Coronary artery (tissue), 2 donors: ENCODE results near the gene HYDIN.
"Not testable (repeated sequence)": the region's sequence is repeated elsewhere in the genome, so short reads cannot be mapped to it uniquely, and the experiment has no call there.

Experiments used
- DNase-seq: peaks from one replicate; pipeline ENCODE4 v3.0.0-alpha.2; 2017; ENCODE audit warnings: low spot score
- H3K27ac ChIP-seq, 2 donors: fragments of 200-600 bp; sonication (generic); one replicate each; pipeline ENCODE4 v1.5.1; 2016 to 2019
- H3K4me3 ChIP-seq: fragments of 200-600 bp; sonication (generic); 2 replicates; pipeline ENCODE4 v1.5.1; 2016; ENCODE audit warnings: mild to moderate bottlenecking, moderate library complexity

The HYDIN gene

GRCh38 chr16:70954922-70955321, 275.6 kb downstream of the HYDIN start:
- not testable (repeated sequence) for H3K4me3 ChIP-seq, DNase-seq, H3K27ac ChIP-seq

GRCh38 chr16:70953824-70954223, 276.7 kb downstream of the HYDIN start:
- H3K4me3 ChIP-seq, DNase-seq, H3K27ac ChIP-seq: not testable (repeated sequence)

- H3K27ac ChIP-seq, H3K4me3 ChIP-seq, DNase-seq: not testable (repeated sequence)
Observed at GRCh38 chr16:70943551-70943950, 287.0 kb downstream of the HYDIN start.

DNA sequence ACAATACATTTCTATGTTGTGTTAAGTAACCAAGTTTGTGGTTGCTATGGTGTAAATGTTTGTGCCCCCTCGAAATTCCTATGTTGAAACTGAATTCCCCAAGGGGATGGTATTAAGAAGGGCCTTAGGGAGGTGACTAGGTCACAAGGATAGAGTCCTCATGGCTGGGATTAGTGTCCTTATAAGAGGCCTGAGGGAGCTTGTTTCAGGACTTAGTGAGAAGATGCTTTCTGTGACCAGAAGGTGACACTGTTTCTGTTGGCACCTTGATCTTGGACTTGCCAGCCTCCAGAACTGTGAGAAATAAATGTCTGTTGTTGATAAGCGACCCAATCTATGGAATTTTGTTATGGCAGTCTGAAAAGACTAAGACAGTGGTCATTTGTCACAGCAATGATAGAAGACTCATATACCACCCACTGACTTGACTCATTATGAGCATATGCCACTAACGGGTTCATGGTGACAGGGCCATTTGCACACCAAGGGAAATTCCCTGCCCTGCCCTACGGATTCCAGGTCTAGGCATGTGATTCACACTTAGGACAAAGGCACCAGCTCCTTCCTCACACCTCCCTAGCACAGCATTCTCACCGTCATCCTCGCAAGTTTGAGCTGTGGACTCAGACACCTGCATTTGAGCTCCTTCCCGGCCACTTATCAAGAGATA, 290.7 kb downstream of the HYDIN start:
- not testable (repeated sequence) for H3K27ac ChIP-seq, H3K4me3 ChIP-seq, DNase-seq

DNA sequence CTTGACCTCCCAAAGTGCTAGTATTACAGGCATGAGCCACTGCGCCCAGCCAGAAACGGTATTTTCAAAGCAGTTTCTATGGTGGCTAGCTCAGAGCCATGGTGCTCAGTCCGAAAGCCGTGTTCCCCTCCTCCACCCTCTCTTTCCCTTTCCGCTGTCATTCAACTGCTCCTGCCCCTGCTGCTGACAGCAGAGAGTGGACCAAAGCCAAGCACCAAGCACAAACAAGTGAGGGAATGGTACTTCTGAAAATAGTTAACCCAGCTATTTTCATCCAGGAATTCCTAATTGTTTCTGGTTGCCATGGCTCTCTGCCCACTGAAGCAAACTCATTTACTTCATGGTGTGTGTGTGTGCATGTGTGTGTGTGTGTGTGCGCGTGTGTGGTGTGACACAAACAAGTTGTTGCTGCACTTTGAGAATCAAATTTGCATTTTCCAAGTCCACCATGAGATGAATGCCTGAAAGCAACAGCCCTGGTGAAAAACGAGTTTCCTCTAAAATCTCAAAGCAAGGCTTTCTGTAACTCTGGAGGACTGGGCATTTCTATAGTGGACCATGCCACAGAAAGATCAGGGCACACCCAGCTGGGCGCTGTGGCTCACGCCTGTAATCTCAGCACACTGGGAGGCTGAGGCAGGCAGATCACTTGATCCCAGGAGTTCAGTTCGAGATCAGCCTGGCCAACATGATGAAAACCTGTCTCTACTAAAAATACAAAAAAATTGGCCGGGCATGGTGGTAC, 293.6 kb downstream of the HYDIN start:
- not testable (repeated sequence) for H3K4me3 ChIP-seq, H3K27ac ChIP-seq, DNase-seq

GRCh38 chr16:70935325-70935724, 295.2 kb downstream of the HYDIN start:
- H3K4me3 ChIP-seq, DNase-seq, H3K27ac ChIP-seq: not testable (repeated sequence)

- DNase-seq, H3K4me3 ChIP-seq, H3K27ac ChIP-seq: not testable (repeated sequence)
Observed at GRCh38 chr16:70933746-70934145, 296.8 kb downstream of the HYDIN start.

DNA sequence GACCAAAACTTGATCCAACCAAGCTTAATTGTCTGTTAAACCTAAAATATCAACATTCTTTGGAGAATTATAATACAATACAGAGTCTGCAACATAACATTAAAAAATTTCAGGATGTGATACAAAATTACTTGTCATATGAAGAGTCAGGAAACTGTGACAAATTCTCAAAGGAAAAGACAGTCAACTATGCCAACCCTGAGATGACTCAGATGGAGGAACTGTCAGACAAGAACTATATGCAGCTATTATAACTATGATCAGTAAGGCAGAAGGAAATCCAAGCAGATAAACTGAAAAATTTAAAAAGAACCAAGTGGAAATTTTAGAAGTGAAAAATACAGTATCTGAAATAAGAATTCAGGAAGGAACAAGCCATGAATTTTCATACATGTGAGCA, 299.8 kb downstream of the HYDIN start:
- not testable (repeated sequence) for DNase-seq, H3K27ac ChIP-seq, H3K4me3 ChIP-seq

GRCh38 chr16:70922164-70922563, 308.4 kb downstream of the HYDIN start:
- not testable (repeated sequence) for H3K27ac ChIP-seq, DNase-seq, H3K4me3 ChIP-seq

GRCh38 chr16:70920661-70921060, 309.9 kb downstream of the HYDIN start:
- H3K4me3 ChIP-seq, DNase-seq, H3K27ac ChIP-seq: not testable (repeated sequence)

GRCh38 chr16:70888208-70888607, 342.3 kb downstream of the HYDIN start:
- not testable (repeated sequence) for H3K27ac ChIP-seq, H3K4me3 ChIP-seq, DNase-seq

DNA sequence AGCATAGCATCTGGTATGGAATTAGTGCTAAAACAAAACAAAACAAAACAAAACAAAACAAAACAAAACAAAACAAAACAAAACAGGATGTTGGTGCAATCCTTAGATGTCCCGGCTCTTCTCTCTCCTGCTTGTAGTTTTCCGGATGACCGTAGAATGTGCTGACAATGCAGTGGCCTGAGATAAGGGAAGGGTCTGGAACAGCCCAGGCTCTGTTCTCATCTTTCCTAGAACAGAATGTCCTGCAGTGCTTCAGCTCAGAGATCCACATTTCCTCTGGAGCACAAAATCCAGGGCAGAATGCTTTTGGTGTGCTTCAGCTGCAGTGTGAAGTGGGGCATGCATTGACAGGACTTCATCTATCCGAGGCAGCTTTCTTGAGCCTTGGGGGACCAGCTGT, 345.9 kb downstream of the HYDIN start:
- not testable (repeated sequence) for H3K27ac ChIP-seq, H3K4me3 ChIP-seq, DNase-seq

GRCh38 chr16:70882311-70882710, 348.2 kb downstream of the HYDIN start:
- H3K27ac ChIP-seq, DNase-seq, H3K4me3 ChIP-seq: not testable (repeated sequence)

DNA sequence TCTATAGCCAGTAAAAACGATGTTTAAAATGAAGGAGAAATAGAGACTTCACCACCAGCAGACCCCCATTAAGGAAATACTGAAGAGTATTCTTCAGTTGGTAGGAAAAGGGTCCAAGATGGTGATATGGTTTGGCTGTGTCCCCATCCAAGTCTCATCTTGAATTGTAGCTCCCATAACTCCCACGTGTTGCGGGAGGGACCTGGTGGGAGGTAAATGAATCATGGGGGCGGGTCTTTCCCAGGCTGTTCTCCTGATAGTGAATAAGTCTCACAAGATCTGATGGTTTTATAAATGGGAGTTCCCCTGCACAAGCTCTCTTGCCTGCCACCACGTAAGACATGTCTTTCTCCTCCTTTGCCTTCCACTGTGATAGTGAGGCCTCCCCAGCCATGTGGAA, 352.6 kb downstream of the HYDIN start:
- H3K4me3 ChIP-seq, DNase-seq, H3K27ac ChIP-seq: not testable (repeated sequence)

- H3K27ac ChIP-seq, H3K4me3 ChIP-seq, DNase-seq: not testable (repeated sequence)
Observed at GRCh38 chr16:70876442-70876841, 354.1 kb downstream of the HYDIN start.

GRCh38 chr16:70864698-70865097, 365.8 kb downstream of the HYDIN start:
- not testable (repeated sequence) for H3K4me3 ChIP-seq, H3K27ac ChIP-seq, DNase-seq

GRCh38 chr16:70861996-70862395, 368.5 kb downstream of the HYDIN start:
- not testable (repeated sequence) for H3K4me3 ChIP-seq, H3K27ac ChIP-seq, DNase-seq

DNA sequence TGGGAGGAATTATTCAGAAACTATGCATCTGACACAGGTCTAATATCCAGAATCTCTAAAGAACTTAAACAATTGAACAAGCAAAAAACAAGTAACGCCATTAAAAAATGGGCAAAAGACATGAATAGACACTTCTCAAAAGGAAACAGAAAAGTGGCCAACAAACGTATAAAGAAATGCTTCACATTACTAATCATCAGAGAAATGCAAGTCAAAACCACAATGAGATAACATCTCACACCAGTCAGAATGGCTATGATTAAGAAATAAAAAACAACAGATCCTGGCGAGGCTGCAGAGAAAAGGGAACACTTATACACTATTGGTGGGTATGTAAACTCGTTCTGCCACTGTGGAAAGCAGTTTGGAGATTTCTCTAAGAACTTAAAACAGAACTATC, 379.2 kb downstream of the HYDIN start:
- not testable (repeated sequence) for DNase-seq, H3K27ac ChIP-seq, H3K4me3 ChIP-seq

DNA sequence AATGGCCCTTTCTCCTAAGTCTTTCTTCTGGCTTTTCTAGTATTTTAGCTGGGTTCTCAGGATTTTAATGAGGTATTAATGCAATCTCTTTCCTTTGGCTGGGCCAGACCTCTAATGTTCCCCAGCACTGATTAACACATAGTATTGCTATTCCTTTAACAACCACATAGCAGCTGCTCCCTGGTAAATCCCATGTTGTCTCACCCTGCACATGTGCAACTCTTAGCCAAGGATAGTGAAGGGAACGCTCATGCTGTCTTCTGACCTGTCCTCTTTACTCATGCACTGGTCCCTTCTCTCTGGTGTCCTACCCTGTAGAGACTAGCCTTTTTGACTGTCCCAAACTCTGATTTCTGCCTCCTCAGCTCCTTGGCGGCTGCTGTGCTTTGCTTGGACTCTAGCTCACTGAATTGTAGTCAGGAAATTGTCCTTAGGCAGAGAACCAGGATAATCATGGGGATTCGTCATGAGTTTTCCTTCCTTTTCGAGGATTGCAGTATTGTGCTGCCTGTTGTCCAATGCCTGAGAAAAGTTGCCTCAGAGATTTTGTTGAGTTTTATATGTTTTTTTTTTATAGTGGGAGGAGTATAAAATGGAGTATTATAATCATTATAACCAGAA, 406.9 kb downstream of the HYDIN start:
- not testable (repeated sequence) for H3K27ac ChIP-seq, DNase-seq, H3K4me3 ChIP-seq

- H3K4me3 ChIP-seq, DNase-seq, H3K27ac ChIP-seq: not testable (repeated sequence)
Observed at GRCh38 chr16:70822734-70823133, 407.8 kb downstream of the HYDIN start.
